GM21737 (cell line): ENCODE results near the gene FOXE3.
A peak's percentile ranks its signal among the peaks of the same experiment; 100 is the strongest.

ENCODE experiments used
- ATAC-seq: cut with Tn5 transposase; IDR thresholded peaks from one replicate; pipeline ENCODE4 v1.9.1; 2021; ENCODE audit warnings: mild to moderate bottlenecking, moderate library complexity; ENCODE audit not compliant: unreplicated experiment

The FOXE3 gene

GRCh38 chr1:47433477-47434050, 17.5 kb downstream of the FOXE3 start:
- no peak for ATAC-seq

- ATAC-seq = no peak
Measured at GRCh38 chr1:47434051-47434842, 18.2 kb downstream of the FOXE3 start.

GRCh38 chr1:47435506-47436303, 19.6 kb downstream of the FOXE3 start:
- no peak for ATAC-seq

- ATAC-seq = peak; percentile 43
Measured at GRCh38 chr1:47436304-47436978, 20.4 kb downstream of the FOXE3 start.

GRCh38 chr1:47436979-47437446, 20.9 kb downstream of the FOXE3 start:
- peak; percentile 15 for ATAC-seq

GRCh38 chr1:47437447-47438164, 21.5 kb downstream of the FOXE3 start, which contains the start of gene FOXD2:
TSS of gene FOXD2 (plus strand) at chr1:47438044. CDS start at chr1:47438136, 92 bp downstream.
- ATAC-seq = peak; percentile 74

GRCh38 chr1:47438165-47439016, 22.3 kb downstream of the FOXE3 start:
- ATAC-seq = no peak

- ATAC-seq = no peak
Measured at GRCh38 chr1:47439017-47439818, 23.1 kb downstream of the FOXE3 start.

GRCh38 chr1:47439819-47440598, 23.9 kb downstream of the FOXE3 start:
- no peak for ATAC-seq

GRCh38 chr1:47440599-47441081, 24.6 kb downstream of the FOXE3 start:
- no peak for ATAC-seq

GRCh38 chr1:47441450-47442106, 25.5 kb downstream of the FOXE3 start:
- no peak for ATAC-seq

GRCh38 chr1:47442202-47442601, 26.1 kb downstream of the FOXE3 start:
- ATAC-seq = no peak

GRCh38 chr1:47442842-47443529, 26.9 kb downstream of the FOXE3 start:
- ATAC-seq = no peak

- no peak for ATAC-seq
Measured at GRCh38 chr1:47443530-47444296, 27.6 kb downstream of the FOXE3 start.

- ATAC-seq = no peak
Measured at GRCh38 chr1:47444297-47444561, 28.1 kb downstream of the FOXE3 start.
